ENCODE measurements around the gene IRF2BP2.

Gene IRF2BP2

GRCh38 chr1:234589064-234589800 is 20.7 kb downstream of the IRF2BP2 start:
- no peak for ATAC-seq (replicated peaks; ENCODE audit: extremely low read depth, poor library complexity, severe bottlenecking)
- no peaks in the 10 kb centered on the region for H3K9me3 Mint-ChIP-seq

GRCh38 chr1:234588386-234588785 is 21.6 kb downstream of the IRF2BP2 start:
- Mint-ChIP-seq H3K27me3 (peaks cover 25% of the 10 kb centered on the region), H3K4me1 (no peaks in the 10 kb centered on the region), H3K36me3 (ENCODE audit: insufficient read depth) (no peaks in the 10 kb centered on the region), H3K9me3 (no peaks in the 10 kb centered on the region), H3K27ac (ENCODE audit: low read depth) (no peak overlapping the region), H3K4me3 (no peak overlapping the region)
- DNase-seq (ENCODE audit: low spot score in 2 of 2) (no peak), ATAC-seq (replicated peaks; ENCODE audit: extremely low read depth, poor library complexity, severe bottlenecking) (no peak)

More at GRCh38 chr1:234589064-234589800, 20.7 kb downstream of the IRF2BP2 start:
- H3K36me3 Mint-ChIP-seq (ENCODE audit: insufficient read depth) = no peaks in the 10 kb centered on the region
- H3K27ac Mint-ChIP-seq (ENCODE audit: low read depth) = no peak overlapping the region
- H3K4me1 Mint-ChIP-seq = no peaks in the 10 kb centered on the region
- DNase-seq (ENCODE audit: low spot score in 2 of 2) = no peak
- peaks cover 25% of the 10 kb centered on the region for H3K27me3 Mint-ChIP-seq
- no peak overlapping the region for H3K4me3 Mint-ChIP-seq

DNA sequence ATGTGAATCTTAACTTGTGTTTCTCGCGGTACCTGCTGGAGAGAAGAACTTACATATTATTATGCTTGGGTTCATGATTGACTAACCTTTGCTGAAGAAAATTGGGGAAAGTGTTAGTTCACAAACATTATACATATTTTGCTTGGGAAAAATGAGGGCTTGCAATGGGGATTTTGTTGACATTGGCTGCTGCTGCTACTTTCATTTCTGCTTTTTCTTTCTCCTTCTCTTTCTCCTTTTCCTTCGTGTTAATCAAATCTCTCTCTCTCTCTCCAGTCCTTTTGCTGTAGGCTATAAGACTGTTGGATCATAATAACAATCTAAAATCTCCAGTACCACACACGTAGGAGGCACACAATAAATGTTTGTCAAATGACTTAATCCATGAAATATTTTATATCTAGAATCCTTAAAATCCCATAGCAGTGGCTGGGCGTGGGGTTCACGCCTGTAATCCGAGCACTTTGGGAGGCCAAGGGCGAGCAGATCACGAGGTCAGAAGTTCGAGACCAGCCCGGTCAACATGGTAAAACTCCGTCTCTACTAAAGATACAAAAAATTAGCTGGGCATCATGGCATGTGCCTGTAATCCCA is 23.0 kb downstream of the IRF2BP2 start:
- H3K4me1 Mint-ChIP-seq = no peaks in the 10 kb centered on the region
- H3K36me3 Mint-ChIP-seq (ENCODE audit: insufficient read depth) = no peaks in the 10 kb centered on the region
- DNase-seq (ENCODE audit: low spot score in 2 of 2) (no peak), ATAC-seq (replicated peaks; ENCODE audit: extremely low read depth, poor library complexity, severe bottlenecking) (no peak)
- no peak overlapping the region for H3K27ac Mint-ChIP-seq (ENCODE audit: low read depth)
- H3K4me3 Mint-ChIP-seq = no peak overlapping the region
- H3K9me3 Mint-ChIP-seq = no peaks in the 10 kb centered on the region
- peaks cover 25% of the 10 kb centered on the region for H3K27me3 Mint-ChIP-seq

DNA sequence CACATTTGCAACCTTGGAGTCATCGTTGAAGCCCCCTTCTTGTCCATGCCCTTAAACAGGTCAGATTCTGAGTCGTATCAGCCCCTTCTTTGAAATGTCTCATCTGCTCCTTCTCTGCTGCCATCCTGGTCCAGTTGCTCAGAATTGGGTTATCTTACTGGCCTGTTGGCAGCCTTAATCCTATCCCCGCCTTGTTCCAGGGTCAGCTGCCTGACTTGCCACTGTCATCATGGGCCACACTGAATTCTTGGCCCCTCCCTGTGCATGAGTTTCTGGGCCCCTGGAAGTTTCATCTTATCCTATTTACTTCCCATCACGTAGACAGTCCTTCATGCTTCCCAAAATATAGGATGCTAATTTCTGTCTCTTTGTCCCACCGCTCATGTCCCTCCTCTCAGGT is 23.7 kb downstream of the IRF2BP2 start:
- H3K4me1 Mint-ChIP-seq = no peaks in the 10 kb centered on the region
- no peak for DNase-seq (ENCODE audit: low spot score in 2 of 2)
- no peak for ATAC-seq (replicated peaks; ENCODE audit: extremely low read depth, poor library complexity, severe bottlenecking)
- H3K36me3 Mint-ChIP-seq (ENCODE audit: insufficient read depth) = no peaks in the 10 kb centered on the region
- peaks cover 25% of the 10 kb centered on the region for H3K27me3 Mint-ChIP-seq
- no peaks in the 10 kb centered on the region for H3K9me3 Mint-ChIP-seq
- no peak overlapping the region for H3K27ac Mint-ChIP-seq (ENCODE audit: low read depth)
- H3K4me3 Mint-ChIP-seq = no peak overlapping the region

DNA sequence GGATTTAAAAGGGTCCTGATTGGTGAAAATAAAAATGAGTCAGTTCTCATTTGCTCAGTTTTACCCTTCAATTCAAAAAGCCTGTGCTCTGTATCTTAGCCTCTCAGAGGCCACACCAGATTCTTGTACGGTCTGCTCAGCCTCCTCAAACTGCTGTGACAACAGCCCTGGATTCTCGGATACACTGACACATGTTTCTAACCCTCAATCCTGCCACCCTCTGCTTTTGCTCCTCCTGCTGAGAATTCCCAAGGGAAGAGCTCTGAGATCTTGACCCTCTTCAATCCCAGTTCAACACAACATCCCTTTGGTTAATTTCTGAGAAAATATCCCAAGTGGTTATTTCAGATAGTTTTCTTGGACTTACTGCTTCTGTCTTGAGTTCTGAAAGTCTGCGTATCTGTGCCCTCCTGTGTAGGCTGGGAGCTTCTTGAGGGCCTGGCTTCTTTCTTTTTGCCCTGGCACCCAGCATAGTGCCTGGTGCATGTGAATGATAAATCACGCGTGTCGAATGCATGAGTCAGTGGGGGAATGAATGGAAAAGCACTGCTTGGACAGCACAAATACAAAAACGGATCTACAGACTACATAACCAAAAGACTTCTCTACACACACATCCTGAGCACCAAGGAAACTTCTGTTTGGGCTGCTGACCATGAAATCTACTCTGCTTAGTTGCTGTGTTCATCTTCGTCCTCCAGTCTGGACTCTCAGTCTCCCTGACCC is 24.5 kb downstream of the IRF2BP2 start:
- peaks cover 25% of the 10 kb centered on the region for H3K27me3 Mint-ChIP-seq
- no peak for DNase-seq (ENCODE audit: low spot score in 2 of 2)
- no peaks in the 10 kb centered on the region for H3K4me1 Mint-ChIP-seq
- H3K27ac Mint-ChIP-seq (ENCODE audit: low read depth) = no peak overlapping the region
- H3K36me3 Mint-ChIP-seq (ENCODE audit: insufficient read depth) = no peaks in the 10 kb centered on the region
- no peaks in the 10 kb centered on the region for H3K9me3 Mint-ChIP-seq
- no peak for ATAC-seq (replicated peaks; ENCODE audit: extremely low read depth, poor library complexity, severe bottlenecking)
- H3K4me3 Mint-ChIP-seq = no peak overlapping the region

DNA sequence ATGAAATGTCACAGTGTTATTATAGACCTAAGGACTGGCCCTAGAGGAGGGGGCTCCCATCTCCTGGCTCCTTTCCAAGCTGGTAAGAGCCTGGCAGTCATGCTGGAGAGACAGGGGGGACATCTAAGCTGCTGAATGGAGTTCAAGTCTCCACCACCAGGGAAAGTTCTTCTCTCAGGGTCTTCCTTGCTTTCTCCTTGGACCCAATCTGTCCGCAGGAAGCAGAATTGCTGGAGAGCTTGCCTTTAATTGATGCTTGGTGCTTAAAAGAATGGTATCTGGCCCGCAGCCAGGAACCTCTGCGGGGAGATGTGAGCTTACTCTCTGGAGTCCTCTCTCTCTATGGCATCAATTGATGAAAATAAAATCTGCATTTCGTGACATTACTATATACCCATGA is 25.1 kb downstream of the IRF2BP2 start:
- Mint-ChIP-seq H3K27ac (ENCODE audit: low read depth) (no peak overlapping the region), H3K27me3 (peaks cover 25% of the 10 kb centered on the region), H3K36me3 (ENCODE audit: insufficient read depth) (no peaks in the 10 kb centered on the region), H3K9me3 (no peaks in the 10 kb centered on the region), H3K4me3 (no peak overlapping the region), H3K4me1 (no peaks in the 10 kb centered on the region)
- ATAC-seq (replicated peaks; ENCODE audit: extremely low read depth, poor library complexity, severe bottlenecking) (no peak), DNase-seq (ENCODE audit: low spot score in 2 of 2) (no peak)

- DNase-seq (ENCODE audit: low spot score in 2 of 2) (no peak), ATAC-seq (replicated peaks; ENCODE audit: extremely low read depth, poor library complexity, severe bottlenecking) (no peak)
- Mint-ChIP-seq H3K4me1 (no peaks in the 10 kb centered on the region), H3K36me3 (ENCODE audit: insufficient read depth) (no peaks in the 10 kb centered on the region), H3K4me3 (no peak overlapping the region), H3K27ac (ENCODE audit: low read depth) (no peak overlapping the region), H3K27me3 (peaks cover 21% of the 10 kb centered on the region), H3K9me3 (no peaks in the 10 kb centered on the region)
These were observed 25.6 kb downstream of the IRF2BP2 start for GRCh38 chr1:234584420-234584805.

DNA sequence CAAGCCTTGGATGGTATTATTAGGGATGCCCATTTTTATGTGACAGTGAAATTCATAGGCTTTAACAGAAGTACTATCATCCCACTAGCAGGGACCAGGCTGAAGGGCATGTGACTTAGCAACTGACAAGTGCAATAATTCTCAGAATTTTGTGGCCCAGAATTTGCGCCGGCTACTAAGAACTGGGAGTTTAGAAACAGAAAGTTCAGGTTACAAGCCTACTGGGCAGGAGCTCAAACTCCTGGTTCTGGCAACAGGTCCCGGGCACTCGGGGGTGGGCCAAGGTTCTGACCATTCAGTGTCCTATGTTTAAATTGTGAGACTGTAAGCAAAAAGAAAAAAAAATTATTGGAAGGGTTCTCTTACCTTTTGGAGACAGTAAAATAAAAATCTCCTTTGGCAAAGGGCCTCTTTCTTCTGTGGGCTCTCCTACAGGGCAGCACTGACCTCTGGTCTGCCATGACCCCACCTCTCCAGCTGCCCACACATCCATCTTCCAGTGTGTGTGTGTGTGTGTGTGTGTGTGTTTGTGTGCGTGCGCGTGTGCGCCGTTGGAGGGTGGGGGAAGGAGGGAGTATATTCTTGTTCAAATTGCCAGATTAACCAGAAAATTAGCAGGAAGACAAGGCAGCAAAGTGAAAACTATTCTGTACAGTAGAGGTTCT is 26.1 kb downstream of the IRF2BP2 start:
- Mint-ChIP-seq H3K36me3 (ENCODE audit: insufficient read depth) (no peaks in the 10 kb centered on the region), H3K9me3 (no peaks in the 10 kb centered on the region), H3K4me1 (no peaks in the 10 kb centered on the region), H3K27me3 (peaks cover 16% of the 10 kb centered on the region), H3K27ac (ENCODE audit: low read depth) (no peak overlapping the region), H3K4me3 (no peak overlapping the region)
- DNase-seq (ENCODE audit: low spot score in 2 of 2) (no peak), ATAC-seq (replicated peaks; ENCODE audit: extremely low read depth, poor library complexity, severe bottlenecking) (no peak)

GRCh38 chr1:234582681-234583301 is 27.2 kb downstream of the IRF2BP2 start:
- no peak for ATAC-seq (replicated peaks; ENCODE audit: extremely low read depth, poor library complexity, severe bottlenecking)

GRCh38 chr1:234582186-234582585 is 27.8 kb downstream of the IRF2BP2 start:
- Mint-ChIP-seq H3K4me3 (no peak overlapping the region), H3K36me3 (ENCODE audit: insufficient read depth) (no peaks in the 10 kb centered on the region), H3K27me3 (peaks cover 11% of the 10 kb centered on the region), H3K4me1 (no peaks in the 10 kb centered on the region), H3K9me3 (no peaks in the 10 kb centered on the region), H3K27ac (ENCODE audit: low read depth) (no peak overlapping the region)
- DNase-seq (ENCODE audit: low spot score in 2 of 2) (no peak), ATAC-seq (replicated peaks; ENCODE audit: extremely low read depth, poor library complexity, severe bottlenecking) (no peak)

More at GRCh38 chr1:234582681-234583301, 27.2 kb downstream of the IRF2BP2 start:
- H3K4me1 Mint-ChIP-seq = no peaks in the 10 kb centered on the region
- no peaks in the 10 kb centered on the region for H3K9me3 Mint-ChIP-seq
- H3K4me3 Mint-ChIP-seq = no peak overlapping the region
- H3K36me3 Mint-ChIP-seq (ENCODE audit: insufficient read depth) = no peaks in the 10 kb centered on the region
- no peak overlapping the region for H3K27ac Mint-ChIP-seq (ENCODE audit: low read depth)
- no peak for DNase-seq (ENCODE audit: low spot score in 2 of 2)
- peaks cover 14% of the 10 kb centered on the region for H3K27me3 Mint-ChIP-seq

DNA sequence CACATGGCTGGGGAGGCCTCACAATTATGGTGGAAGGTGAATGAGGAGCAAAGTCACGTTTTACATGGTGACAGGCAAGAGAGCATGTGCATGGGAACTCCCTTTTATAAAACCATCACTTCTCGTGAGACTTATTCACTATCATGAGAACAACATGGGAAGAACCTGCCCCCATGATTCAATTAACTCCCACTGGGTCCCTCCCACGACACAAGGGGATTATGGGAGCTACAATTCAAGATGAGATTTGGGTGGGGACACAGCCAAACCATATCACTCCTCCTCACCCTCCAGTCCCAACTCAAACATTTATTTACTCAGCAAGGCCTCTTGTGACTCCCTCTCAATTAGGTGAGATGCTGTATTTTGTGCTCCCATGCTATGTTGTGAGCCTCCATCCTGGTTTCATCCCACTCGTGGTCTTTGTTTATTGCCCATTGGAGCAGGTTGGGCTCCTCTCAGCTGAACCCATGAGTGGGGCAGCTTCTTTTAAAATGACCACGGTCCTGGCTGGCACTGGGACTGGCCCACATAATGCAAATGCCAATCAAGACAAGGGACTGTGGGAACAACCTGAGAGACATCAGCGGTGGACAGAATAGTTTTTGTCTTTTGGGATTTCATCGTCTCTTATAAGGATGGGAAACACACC is 28.8 kb downstream of the IRF2BP2 start:
- Mint-ChIP-seq H3K27me3 (peaks cover 1% of the 10 kb centered on the region), H3K27ac (ENCODE audit: low read depth) (no peak overlapping the region), H3K36me3 (ENCODE audit: insufficient read depth) (no peaks in the 10 kb centered on the region), H3K9me3 (no peaks in the 10 kb centered on the region), H3K4me1 (no peaks in the 10 kb centered on the region), H3K4me3 (no peak overlapping the region)
- DNase-seq (ENCODE audit: low spot score in 2 of 2) (no peak), ATAC-seq (replicated peaks; ENCODE audit: extremely low read depth, poor library complexity, severe bottlenecking) (no peak)

DNA sequence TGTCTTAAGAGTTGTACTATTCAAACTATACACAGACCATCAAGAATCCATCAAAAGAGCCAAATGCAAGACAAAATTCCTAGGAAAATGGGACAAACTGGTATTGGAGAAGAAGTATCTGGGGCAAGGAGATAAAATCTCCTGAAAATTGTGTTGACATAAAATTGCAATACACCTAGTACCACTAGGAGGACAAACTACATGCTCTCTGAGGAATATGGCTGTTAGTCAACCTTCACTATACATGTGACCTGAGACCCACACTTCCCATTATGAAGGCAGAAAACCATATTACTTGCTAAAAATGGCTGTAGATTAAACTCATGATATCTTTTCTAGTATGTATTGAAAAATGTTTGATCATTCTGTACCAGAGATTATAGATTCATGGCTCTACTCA is 30.0 kb downstream of the IRF2BP2 start:
- DNase-seq (ENCODE audit: low spot score in 2 of 2) (no peak), ATAC-seq (replicated peaks; ENCODE audit: extremely low read depth, poor library complexity, severe bottlenecking) (no peak)
- Mint-ChIP-seq H3K4me1 (no peaks in the 10 kb centered on the region), H3K4me3 (no peak overlapping the region), H3K36me3 (ENCODE audit: insufficient read depth) (no peaks in the 10 kb centered on the region), H3K9me3 (no peaks in the 10 kb centered on the region), H3K27me3 (no peaks in the 10 kb centered on the region), H3K27ac (ENCODE audit: low read depth) (no peak overlapping the region)
